Mammary epithelial cell (primary cell): Measurements from ENCODE around the gene LRP5.

Experiments
- EZH2 ChIP-seq: IDR thresholded peaks from 2 replicates; pipeline ENCODE4 v1.6.1; 2012; ENCODE audit warnings: low read length, inconsistent platforms, borderline replicate concordance
- TF ChIP-seq, protein P1 (sequence below), 2 donors: IDR thresholded peaks in 1 of 2; conservative IDR thresholded peaks in 1 of 2; 2 replicates each; pipeline ENCODE4 v1.5.1; 2011 to 2012; ENCODE audit warnings: inconsistent platforms in 2 of 2, low read length in 2 of 2, mild to moderate bottlenecking in 2 of 2, control low read depth in 1 of 2, low read depth in 1 of 2; ENCODE audit not compliant: insufficient read depth in 1 of 2; ENCODE audit errors: extremely low read depth in 1 of 2

DNA sequence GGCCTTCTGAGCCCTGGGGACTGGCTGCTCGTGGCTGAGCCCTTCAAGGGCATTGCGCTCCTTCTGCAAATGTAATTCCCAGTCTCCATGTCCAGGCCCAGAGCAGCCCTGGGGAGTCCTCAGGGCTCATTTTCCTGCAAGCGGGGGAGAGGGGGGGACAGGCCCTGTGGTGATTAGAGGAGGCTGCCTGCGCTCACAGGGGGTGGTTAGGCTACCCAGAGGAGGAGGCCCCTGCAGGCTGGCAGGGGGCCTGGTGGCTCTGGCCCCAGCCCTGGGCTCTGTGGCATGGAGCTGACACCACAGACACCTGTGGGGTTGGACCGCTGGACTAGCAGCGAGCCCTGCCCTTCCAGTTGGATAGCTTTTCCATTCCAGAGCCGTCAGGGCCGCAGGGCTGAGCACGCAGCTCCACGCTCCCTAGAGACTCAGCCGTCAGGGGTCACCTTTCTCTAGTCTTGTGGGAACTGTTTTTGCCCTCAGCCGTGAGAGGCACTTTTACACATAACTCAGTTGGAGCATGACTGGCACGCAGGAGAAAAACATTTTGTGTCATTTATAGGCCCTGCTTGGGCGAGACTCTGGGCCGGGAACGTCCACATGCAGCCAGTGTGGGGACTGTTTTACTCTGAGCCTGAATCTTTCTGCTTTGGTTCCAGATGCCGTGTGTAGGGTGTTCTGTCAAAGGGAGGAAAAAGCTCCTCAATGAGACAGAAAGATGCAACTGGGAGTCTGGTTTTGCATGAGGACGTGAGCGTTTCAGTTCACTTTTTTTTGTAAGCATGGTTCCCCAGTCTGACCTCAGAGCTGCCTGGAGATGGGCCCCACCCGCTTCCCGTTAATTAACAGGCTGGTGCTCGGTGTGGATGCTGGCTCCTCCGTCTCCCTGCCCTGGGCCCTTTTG is 58.1 kb downstream of the LRP5 start:
- TF ChIP-seq, protein P1, sequence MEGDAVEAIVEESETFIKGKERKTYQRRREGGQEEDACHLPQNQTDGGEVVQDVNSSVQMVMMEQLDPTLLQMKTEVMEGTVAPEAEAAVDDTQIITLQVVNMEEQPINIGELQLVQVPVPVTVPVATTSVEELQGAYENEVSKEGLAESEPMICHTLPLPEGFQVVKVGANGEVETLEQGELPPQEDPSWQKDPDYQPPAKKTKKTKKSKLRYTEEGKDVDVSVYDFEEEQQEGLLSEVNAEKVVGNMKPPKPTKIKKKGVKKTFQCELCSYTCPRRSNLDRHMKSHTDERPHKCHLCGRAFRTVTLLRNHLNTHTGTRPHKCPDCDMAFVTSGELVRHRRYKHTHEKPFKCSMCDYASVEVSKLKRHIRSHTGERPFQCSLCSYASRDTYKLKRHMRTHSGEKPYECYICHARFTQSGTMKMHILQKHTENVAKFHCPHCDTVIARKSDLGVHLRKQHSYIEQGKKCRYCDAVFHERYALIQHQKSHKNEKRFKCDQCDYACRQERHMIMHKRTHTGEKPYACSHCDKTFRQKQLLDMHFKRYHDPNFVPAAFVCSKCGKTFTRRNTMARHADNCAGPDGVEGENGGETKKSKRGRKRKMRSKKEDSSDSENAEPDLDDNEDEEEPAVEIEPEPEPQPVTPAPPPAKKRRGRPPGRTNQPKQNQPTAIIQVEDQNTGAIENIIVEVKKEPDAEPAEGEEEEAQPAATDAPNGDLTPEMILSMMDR (conservative IDR thresholded peaks at IDR 0.05 in 1 of 2, IDR thresholded peaks at IDR 0.05 in 1 of 2; ENCODE audit: extremely low read depth in 1 of 2, insufficient read depth in 1 of 2, low read depth in 1 of 2, low read length in 2 of 2) = no peak
- TF ChIP-seq EZH2 = no peak
